Measurements from ENCODE around the gene HNF4A.

Gene HNF4A

GRCh38 chr20:44419131-44419844 is 63.8 kb downstream of the HNF4A start (continued):
- TF ChIP-seq ZNF133 (tag by site-specific recombination; IDR thresholded peaks at IDR 0.05) (no peak), TRIM28 (IDR thresholded peaks at IDR 0.05; ENCODE audit: borderline replicate concordance, low read length) (no peak)

DNA sequence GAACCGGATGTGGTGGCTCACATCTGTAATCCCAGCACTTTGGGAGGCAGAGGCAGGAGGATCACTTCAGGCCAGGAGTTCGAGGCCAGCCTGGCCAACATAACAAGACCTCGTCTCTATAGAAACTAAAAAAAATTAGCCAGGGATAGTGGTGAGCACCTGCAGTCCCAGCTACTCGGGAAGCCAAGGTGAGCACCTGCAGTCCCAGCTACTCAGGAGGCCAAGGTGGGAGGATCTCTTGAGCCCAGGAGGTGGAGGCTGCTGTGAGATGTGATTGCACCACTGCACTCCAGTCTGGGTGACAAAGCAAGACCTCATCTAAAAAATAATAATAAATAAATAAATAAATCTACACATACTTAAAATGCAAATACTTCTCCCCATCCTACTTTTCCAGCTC is 65.0 kb downstream of the HNF4A start:
- ChIA-PET CTCF (no interaction called here), POLR2A (no interaction called here)
- Histone ChIP-seq H3K36me3 (ENCODE audit: control insufficient read depth in 2 of 2, insufficient read depth in 1 of 2, low read length in 2 of 2) (no peaks in the 10 kb centered on the region), H3K27ac (ENCODE audit: extremely low read depth, low read depth, low read length) (no peak overlapping the region), H3K4me3 (ENCODE audit: low read depth, low read length) (no peak overlapping the region), H3K9me3 (ENCODE audit: control insufficient read depth, insufficient read depth, low read depth, low read length) (no peaks in the 10 kb centered on the region), H3K4me1 (ENCODE audit: control insufficient read depth, insufficient read depth, low read length) (no peaks in the 10 kb centered on the region)
- TF ChIP-seq ELK4 (IDR thresholded peaks at IDR 0.05; ENCODE audit: borderline replicate concordance, low read depth, low read length), result no peak
- TF ChIP-seq ZNF677 (tag by site-specific recombination; IDR thresholded peaks at IDR 0.05), result no peak
- no peak for TF ChIP-seq ZNF624 (tag by site-specific recombination; IDR thresholded peaks at IDR 0.05)
- no peak for TF ChIP-seq ZFP3 (tag by site-specific recombination; IDR thresholded peaks at IDR 0.05; ENCODE audit: low read depth)
- TF ChIP-seq ZNF701 (tag by site-specific recombination; IDR thresholded peaks at IDR 0.05), result no peak
- no peak for TF ChIP-seq ZNF664 (tag by site-specific recombination; IDR thresholded peaks at IDR 0.05)
- no peak for TF ChIP-seq ZNF214 (tag by site-specific recombination; IDR thresholded peaks at IDR 0.05; ENCODE audit: borderline replicate concordance)
- TF ChIP-seq SALL2 (tag by site-specific recombination; IDR thresholded peaks at IDR 0.05; ENCODE audit: borderline replicate concordance), result no peak

DNA sequence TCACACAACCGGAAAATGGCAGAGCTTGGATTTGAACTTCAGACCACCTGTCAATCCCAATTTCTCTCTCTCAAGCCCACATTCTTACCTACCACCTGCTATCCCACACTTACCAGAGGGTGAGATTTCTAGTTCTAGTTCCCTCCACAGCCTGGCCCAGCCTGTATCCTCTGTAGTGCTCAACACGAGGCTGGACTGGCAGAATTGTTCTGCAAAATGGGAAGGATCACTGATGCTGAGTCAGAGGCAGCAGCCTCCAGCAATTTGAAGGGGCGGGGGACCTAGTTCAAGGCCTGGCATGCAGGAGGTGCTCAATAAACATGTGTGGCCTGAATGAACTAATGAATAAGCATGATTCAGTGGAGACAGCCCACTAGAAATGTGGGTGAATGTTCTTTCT is 66.6 kb downstream of the HNF4A start:
- Histone ChIP-seq H3K27ac (ENCODE audit: extremely low read depth, low read depth, low read length) (no peak overlapping the region), H3K36me3 (ENCODE audit: control insufficient read depth in 2 of 2, insufficient read depth in 1 of 2, low read length in 2 of 2) (no peaks in the 10 kb centered on the region), H3K9me3 (ENCODE audit: control insufficient read depth, insufficient read depth, low read depth, low read length) (no peaks in the 10 kb centered on the region), H3K4me1 (ENCODE audit: control insufficient read depth, insufficient read depth, low read length) (no peaks in the 10 kb centered on the region), H3K4me3 (ENCODE audit: low read depth, low read length) (no peak overlapping the region)
- CTCF ChIA-PET, result interaction anchor here (0.6 kb wide), 2 partner anchors 8 to 1666 kb away, joined by 3 to 4 read pairs; no protein-coding TSS in a partner anchor
- no peak for TF ChIP-seq INSM2 (tag by site-specific recombination; IDR thresholded peaks at IDR 0.05)
- no peak for TF ChIP-seq ZNF133 (tag by site-specific recombination; IDR thresholded peaks at IDR 0.05)
- no peak for TF ChIP-seq ZNF704 (tag by site-specific recombination; IDR thresholded peaks at IDR 0.05)
- no peak for TF ChIP-seq OSR2 (tag by site-specific recombination; IDR thresholded peaks at IDR 0.05)
- no peak for TF ChIP-seq ZNF114 (tag by site-specific recombination; IDR thresholded peaks at IDR 0.05)
- no peak for TF ChIP-seq ZFHX2 (tag by site-specific recombination; conservative IDR thresholded peaks at IDR 0.05)
- POLR2A ChIA-PET, result no interaction called here

DNA sequence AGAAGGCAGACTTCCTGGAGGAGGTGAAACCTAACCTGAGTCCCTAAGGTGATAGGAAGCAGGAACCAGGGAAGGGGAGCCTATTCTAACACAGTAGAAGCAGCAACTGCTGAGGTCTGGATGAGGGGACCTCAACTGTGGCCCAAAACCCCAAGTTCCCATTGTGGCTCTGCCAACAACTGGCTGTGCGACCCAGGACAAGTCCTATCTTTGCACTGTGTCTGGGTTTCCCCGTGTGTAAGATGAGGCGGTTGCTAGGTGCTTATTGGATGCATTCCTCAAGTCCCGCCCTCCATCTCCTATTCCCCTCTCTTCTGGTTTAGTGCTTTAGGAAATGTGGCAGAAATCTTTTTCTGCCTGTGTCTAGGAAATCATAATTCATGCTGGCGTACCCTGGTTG is 68.0 kb downstream of the HNF4A start:
- Histone ChIP-seq H3K36me3 (ENCODE audit: control insufficient read depth in 2 of 2, insufficient read depth in 1 of 2, low read length in 2 of 2) (no peaks in the 10 kb centered on the region), H3K9me3 (ENCODE audit: control insufficient read depth, insufficient read depth, low read depth, low read length) (no peaks in the 10 kb centered on the region), H3K4me3 (ENCODE audit: low read depth, low read length) (no peak overlapping the region), H3K27ac (ENCODE audit: extremely low read depth, low read depth, low read length) (no peak overlapping the region), H3K4me1 (ENCODE audit: control insufficient read depth, insufficient read depth, low read length) (no peaks in the 10 kb centered on the region)
- ChIA-PET CTCF (no interaction called here), POLR2A (no interaction called here)
- TF ChIP-seq ZNF292 (tag by site-specific recombination; IDR thresholded peaks at IDR 0.05; ENCODE audit: borderline replicate concordance, low read depth) (no peak), ZNF391 (tag by site-specific recombination; IDR thresholded peaks at IDR 0.05; ENCODE audit: borderline replicate concordance, low read depth) (no peak), ZNF426 (tag by site-specific recombination; IDR thresholded peaks at IDR 0.05) (no peak), ZNF624 (tag by site-specific recombination; IDR thresholded peaks at IDR 0.05) (no peak), ZNF585B (tag by site-specific recombination; IDR thresholded peaks at IDR 0.05) (no peak), ZNF280C (tag by site-specific recombination; IDR thresholded peaks at IDR 0.05) (no peak), ZNF18 (tag by site-specific recombination; IDR thresholded peaks at IDR 0.05) (no peak)
